Muscle of back (tissue), 13 donors: ENCODE results near the gene USP22. TPM values are rescaled to one million over a fixed set of nuclear protein-coding genes. Genes with fewer than 3 reads are reported as not detected.
"Not testable (repeated sequence)": the region's sequence is repeated elsewhere in the genome, so short reads cannot be mapped to it uniquely, and the experiment has no call there.

Experiments used
- DNase-seq, 3 donors: peaks; one replicate each; pipeline versions ENCODE4 v3.0.0 to v3.0.0-alpha.2; 2013
- long read RNA-seq, 9 donors: transcript quantifications; one replicate each; lab custom pipeline, GENCODE V29; 2026
- polyA plus RNA-seq, 10 donors: library from polyadenylated mRNA; unstranded; fragments of 120-200 nt; gene quantifications; one replicate each; pipeline ENCODE4 v1.2.1, GENCODE V29; 2013; ENCODE audit not compliant: insufficient read length in 10 of 10

Gene USP22
- 100 to 1,000 TPM; 135 to 203 (median 155) TPM for polyA plus RNA-seq
- long read RNA-seq, donor 1, full-length matches to known transcripts: 28 of 28 reads
- long read RNA-seq, donor 1, partial matches to known transcripts: 0 of 28 reads
- long read RNA-seq, donor 1, other reads (novel, unspliced or antisense): 0 of 28 reads
- long read RNA-seq, donor 2, full-length matches to known transcripts: 22 of 27 reads
- long read RNA-seq, donor 2, partial matches to known transcripts: 5 of 27 reads
- long read RNA-seq, donor 2, other reads (novel, unspliced or antisense): 0 of 27 reads
- long read RNA-seq, donor 3: 0 reads
- long read RNA-seq, donor 4, full-length matches to known transcripts: 15 of 21 reads
- long read RNA-seq, donor 4, partial matches to known transcripts: 6 of 21 reads
- long read RNA-seq, donor 4, other reads (novel, unspliced or antisense): 0 of 21 reads
- long read RNA-seq, donor 5, full-length matches to known transcripts: 21 of 39 reads
- long read RNA-seq, donor 5, partial matches to known transcripts: 18 of 39 reads
- long read RNA-seq, donor 5, other reads (novel, unspliced or antisense): 0 of 39 reads
- long read RNA-seq, donor 6, full-length matches to known transcripts: 41 of 41 reads
- long read RNA-seq, donor 6, partial matches to known transcripts: 0 of 41 reads
- long read RNA-seq, donor 6, other reads (novel, unspliced or antisense): 0 of 41 reads
- long read RNA-seq, donor 7, full-length matches to known transcripts: 19 of 19 reads
- long read RNA-seq, donor 7, partial matches to known transcripts: 0 of 19 reads
- long read RNA-seq, donor 7, other reads (novel, unspliced or antisense): 0 of 19 reads
- long read RNA-seq, donor 8, full-length matches to known transcripts: 11 of 16 reads
- long read RNA-seq, donor 8, partial matches to known transcripts: 5 of 16 reads
- long read RNA-seq, donor 8, other reads (novel, unspliced or antisense): 0 of 16 reads
- long read RNA-seq, donor 9, full-length matches to known transcripts: 4 of 4 reads
- long read RNA-seq, donor 9, partial matches to known transcripts: 0 of 4 reads
- long read RNA-seq, donor 9, other reads (novel, unspliced or antisense): 0 of 4 reads

- DNase-seq: no peak
Measured at GRCh38 chr17:21042458-21043295, at the start of gene USP22. Gene USP22, minus strand, starts transcription at chr17:21043011. Its CDS starts 176 bp downstream, at chr17:21042835.

GRCh38 chr17:21090902-21091618 is 48.2 kb upstream of the USP22 start:
- no peak for DNase-seq

DNA sequence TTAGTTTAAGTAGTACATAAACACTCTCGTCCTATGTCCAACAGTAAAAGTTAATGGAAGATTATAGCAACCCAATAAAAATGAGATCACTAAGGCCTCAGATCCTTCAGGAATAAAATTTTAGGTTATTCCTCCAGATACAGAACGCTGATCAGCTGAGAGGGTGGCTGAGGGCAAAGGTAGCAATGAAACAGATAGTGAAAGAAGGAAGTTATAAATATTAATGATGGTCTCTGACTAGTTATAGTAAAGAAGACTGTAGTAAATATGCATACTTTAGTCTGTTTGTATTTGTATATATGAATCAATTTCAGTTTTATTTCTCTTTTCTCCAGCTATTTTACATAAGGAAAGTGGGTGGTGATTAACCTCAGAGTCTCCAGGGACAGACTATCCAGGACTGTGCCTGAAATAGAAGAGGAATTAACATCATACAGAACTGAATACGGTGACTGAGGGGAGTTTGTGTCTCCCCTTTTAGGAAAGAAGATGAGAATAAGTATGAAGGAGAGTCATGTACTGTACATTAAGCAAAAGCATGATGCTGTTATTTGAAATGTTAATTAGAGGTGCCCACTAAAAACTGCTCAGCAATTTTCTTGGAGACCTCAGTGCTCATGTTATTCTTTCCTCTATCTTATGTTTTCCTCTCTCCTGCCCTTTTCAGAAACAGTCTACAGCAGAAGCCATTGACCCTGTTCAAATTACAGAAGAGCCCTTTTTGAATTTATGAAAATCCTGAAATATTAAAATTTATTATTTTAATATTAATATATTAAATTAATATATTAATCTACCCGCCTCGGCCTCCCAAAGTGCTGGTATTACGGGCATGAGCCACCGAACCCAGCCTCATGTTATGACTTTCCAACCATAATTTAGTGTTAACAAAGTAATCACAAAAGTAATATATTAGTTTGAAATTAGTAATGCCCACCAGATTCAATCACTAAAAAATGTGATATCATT is 47.4 kb upstream of the USP22 start:
- DNase-seq: no peak

- DNase-seq: no peak
Measured at GRCh38 chr17:21089145-21089544, 46.3 kb upstream of the USP22 start.

DNA sequence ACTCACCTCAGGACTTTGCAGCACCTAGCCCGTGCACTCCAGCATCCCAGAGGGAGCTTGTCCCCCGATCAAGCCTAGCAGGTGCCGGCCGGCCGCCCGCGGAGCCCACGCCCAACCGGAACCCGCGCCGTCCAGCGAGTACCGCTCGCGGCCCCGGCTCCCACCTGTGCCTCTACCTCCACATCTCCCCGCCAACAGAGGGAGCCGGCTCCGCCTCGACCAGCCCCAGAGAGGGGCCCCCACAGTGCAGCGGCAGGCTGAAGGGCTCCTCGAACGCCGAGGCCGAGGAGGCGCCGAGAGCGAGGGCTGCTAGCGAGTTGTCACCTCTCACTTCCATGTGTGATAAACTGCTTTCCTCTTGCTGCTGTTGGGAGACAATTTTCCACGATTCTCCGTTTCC is 42.9 kb upstream of the USP22 start:
- DNase-seq: no peak

DNA sequence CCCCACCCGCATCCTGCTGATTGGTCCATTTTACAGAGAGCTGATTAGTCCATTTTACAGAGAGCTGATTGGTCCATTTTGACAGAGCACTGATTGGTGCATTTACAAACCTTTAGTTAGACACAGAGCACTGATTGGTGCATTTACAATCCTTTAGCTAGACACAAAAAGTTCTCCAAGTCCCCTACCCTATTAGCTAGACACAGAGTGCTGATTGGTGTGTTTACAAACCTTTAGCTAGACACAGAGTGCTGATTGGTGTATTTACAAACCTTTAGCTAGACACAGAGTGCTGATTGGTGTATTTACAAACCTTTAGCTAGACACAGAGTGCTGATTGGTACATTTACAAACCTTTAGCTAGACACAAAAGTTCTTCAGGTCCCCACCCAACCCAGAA is 42.5 kb upstream of the USP22 start:
- not testable (repeated sequence) for DNase-seq

DNA sequence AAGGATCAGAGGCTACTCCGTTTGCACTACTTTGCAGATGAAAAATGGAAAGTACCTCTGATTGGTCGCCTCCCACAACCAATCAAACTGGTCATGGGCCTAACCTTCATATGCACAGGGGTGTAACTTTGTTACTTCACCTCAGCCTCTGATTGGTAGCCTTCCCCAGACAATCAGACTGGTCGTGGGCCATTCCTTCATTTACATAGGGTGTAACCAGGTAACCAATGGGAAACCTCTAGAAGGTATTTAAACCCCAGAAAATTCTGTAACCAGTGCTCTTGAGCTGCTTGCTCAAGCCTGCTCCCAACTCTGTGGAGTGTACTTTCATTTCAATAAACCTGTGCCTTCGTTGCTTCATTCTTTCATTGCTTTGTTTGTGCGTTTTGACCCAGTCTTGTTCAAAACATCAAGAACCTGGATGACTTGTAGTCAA is 39.2 kb upstream of the USP22 start:
- no peak for DNase-seq

GRCh38 chr17:21079196-21079595 is 36.4 kb upstream of the USP22 start:
- DNase-seq: no peak

- peak in 1 of 3 donors; percentile 37 for DNase-seq
Measured at GRCh38 chr17:21078016-21078780, 35.4 kb upstream of the USP22 start.

- DNase-seq: peak in 1 of 3 donors; percentile 39
Measured at GRCh38 chr17:21077281-21077680, 34.5 kb upstream of the USP22 start.

- DNase-seq: no peak
Measured at GRCh38 chr17:21076242-21076641, 33.4 kb upstream of the USP22 start.

- DNase-seq: no peak
Measured at GRCh38 chr17:21075739-21076085, 32.9 kb upstream of the USP22 start.

DNA sequence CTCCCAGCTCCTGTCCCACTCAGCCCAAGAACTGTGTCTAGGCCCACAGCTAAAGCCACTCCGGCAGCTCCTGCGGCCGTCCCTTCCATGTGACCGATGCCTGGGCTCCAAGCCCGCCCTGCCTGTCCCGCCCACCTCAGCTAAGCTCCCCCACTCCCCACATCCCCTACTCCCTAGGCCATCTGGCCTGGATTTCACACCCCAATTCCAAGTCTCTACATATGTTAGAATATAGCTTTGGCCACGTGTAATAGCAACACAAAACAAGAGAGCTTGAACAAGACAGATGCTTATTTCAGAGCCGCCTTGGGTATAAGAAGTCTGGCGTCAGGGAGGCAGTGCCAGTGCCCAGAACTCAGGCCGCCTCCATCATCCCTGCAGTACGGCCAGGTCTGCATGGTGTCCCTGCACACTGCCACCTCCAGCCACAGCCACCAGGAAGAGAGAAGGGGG is 30.0 kb upstream of the USP22 start:
- peak; percentile 75 to 93 (median 79) for DNase-seq

DNA sequence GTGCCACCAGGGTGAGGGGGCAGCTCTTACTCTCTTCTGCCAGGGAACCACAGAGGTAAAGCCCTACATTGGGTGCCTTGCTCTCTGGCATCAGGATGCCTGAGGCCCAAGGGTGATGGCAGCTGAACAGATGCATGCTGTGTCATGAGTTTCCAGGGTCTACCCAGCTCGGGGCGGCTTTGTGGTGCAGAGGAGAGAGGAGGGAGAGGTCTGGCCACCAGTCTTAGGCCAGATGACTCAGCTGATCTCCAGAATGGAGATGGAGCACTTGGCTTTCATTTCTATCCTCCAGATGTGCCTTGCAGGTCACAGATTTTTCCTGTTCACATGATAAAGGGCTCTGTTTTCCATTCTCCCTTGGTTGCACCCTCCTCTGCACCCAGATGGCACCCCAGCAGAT is 23.6 kb upstream of the USP22 start:
- DNase-seq: no peak

- DNase-seq: no peak
Measured at GRCh38 chr17:21061971-21062526, 19.2 kb upstream of the USP22 start.

DNA sequence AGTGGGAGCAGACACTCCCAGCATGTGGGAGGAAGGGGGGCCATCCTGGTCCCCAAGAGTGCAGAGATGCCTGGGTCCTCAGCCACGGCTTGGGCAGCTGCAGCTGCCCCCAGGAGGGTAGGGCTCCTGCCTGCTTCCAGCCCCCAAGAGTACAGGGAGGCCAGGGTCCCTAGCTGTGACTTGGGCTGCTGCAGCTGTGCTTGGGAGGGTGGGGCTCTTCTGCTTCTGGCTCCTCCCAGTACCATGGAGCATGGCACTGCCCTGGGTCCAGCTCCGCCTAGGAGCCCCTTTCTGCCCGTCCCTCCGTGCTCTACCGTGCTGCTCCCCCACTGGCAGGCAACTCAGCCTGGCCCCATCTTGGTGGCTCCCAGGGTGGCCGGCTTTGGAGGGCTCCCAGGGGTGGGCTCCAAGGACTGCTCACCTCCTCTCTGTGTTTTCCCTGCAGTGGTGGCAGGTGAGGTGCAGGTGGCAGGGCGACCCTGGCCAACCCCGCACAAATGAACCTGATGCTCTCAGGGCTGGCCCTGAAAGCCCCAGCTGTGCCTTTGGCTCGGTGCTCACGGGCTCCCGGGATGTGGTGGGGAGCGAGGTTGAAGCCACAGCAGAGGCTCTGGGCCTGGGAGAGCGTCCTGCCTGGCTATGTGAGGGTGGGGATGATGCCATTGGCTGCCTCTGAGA is 18.5 kb upstream of the USP22 start:
- no peak for DNase-seq

DNA sequence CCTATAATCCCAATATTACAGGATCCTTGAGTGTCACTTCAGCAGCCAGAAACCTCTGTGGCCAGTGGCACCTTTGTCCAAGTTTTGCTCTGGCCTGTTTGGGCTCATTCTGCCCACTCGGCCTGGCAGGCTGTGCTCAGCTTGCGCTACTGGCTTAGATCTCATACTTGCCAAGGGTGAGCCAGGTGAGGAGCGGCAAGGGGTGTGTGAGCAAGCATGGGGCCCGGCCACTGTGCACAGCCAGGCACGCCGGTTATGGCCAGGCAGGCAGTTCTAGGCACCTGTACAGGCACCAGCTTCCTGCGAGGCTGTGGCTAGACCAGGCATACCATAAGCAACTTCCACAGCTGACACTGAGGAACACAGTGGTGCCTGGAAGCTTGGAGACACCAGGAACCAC is 16.9 kb upstream of the USP22 start:
- DNase-seq: no peak
